ENCODE measurements around the gene CCDC18.

Gene CCDC18

GRCh38 chr1:93180723-93181613, at the start of gene CCDC18:
Gene CCDC18, plus strand, starts transcription at chr1:93180724. Its CDS starts 2,638 bp downstream, at chr1:93183362.
- peak within 1 kb of the TSS; percentile 90 for H3K27ac ChIP-seq
- no peak for TF ChIP-seq CTCF (conservative IDR thresholded peaks at IDR 0.05)

- H3K27ac ChIP-seq = no peak overlapping the region
- no peak for TF ChIP-seq CTCF (conservative IDR thresholded peaks at IDR 0.05)
These were observed 47.9 kb upstream of the CCDC18 start for GRCh38 chr1:93132638-93133037.

GRCh38 chr1:93136445-93136844, 44.1 kb upstream of the CCDC18 start:
- TF ChIP-seq CTCF (conservative IDR thresholded peaks at IDR 0.05) = no peak
- H3K27ac ChIP-seq = peak overlapping the region; percentile 29; the same call in 1 of the 2 replicates

GRCh38 chr1:93137604-93138292, 42.8 kb upstream of the CCDC18 start:
- H3K27ac ChIP-seq = peak overlapping the region; percentile 29; the same call in 1 of the 2 replicates
- no peak for TF ChIP-seq CTCF (conservative IDR thresholded peaks at IDR 0.05)

GRCh38 chr1:93140106-93140505, 40.4 kb upstream of the CCDC18 start:
- no peak overlapping the region for H3K27ac ChIP-seq
- no peak for TF ChIP-seq CTCF (conservative IDR thresholded peaks at IDR 0.05)

- no peak for TF ChIP-seq CTCF (conservative IDR thresholded peaks at IDR 0.05)
- H3K27ac ChIP-seq = no peak overlapping the region
These were observed 38.4 kb upstream of the CCDC18 start for GRCh38 chr1:93142161-93142560.

- no peak for TF ChIP-seq CTCF (conservative IDR thresholded peaks at IDR 0.05)
These were observed 37.4 kb upstream of the CCDC18 start for GRCh38 chr1:93143136-93143535.

More at GRCh38 chr1:93143136-93143535, 37.4 kb upstream of the CCDC18 start:
- H3K27ac ChIP-seq = no peak overlapping the region

All from VCaP (cell line).